Measurements from ENCODE around the gene CDC20. TPM values are rescaled to one million over a fixed set of nuclear protein-coding genes. Genes with fewer than 3 reads are reported as not detected.

The CDC20 gene
- total and polyA plus RNA-seq, 2 donors (not counting 1 experiment from before 2014, with no cell fraction given), result 16.7 to 24.1 TPM

DNA sequence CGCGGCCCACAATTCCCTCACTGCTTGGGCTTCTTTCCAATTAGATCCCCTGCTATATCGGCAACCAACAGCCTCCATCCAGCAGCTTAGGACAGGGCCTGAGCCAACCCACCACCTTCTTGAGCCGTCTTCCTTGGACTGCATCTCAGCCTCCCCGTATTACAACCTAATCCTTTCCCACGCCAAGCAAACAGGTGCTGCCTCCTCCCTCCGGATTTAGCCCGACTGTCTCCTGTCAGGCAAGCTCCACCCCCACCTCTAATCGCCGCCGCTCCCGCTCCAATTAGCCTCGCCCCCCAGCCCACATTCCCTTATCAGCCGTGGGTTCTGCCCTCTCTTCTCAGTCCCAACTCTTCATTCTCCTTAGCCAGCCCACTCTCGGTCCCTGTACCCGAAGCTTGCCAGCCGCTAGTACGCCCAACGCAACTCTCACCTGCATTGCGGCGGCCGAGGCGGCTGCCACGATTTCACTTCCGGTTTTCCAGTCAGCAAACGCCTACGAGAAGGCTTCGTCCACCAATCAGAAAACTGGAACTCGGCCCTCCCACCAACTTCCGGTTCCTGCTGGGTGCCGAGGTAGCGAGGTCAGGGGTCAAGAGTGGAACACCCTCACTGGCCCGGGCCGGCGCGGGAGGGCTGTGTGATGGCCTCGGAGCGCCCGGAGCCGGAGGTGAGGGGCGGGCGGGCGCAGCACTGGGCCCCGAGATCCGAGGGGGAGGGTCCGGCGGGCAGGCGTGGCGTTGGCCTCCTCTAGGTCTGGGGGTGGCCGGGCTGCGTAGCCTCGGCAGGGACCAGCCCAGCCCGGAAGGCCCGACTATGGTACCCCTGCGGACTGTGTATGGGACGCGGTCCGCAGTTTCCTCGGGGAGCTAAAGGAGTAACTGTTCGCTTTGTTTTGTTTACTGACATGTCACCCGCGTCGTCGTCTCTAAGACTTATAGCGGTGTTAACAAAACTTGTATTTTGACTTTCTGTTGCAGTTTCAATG is 30.8 kb downstream of the CDC20 start, which contains the start of the genes MED8 and SZT2:
Gene MED8 (minus strand): TSS at position 475 of the 988 bp plus-strand sequence. CDS start 36 bp downstream, at position 439.
Gene SZT2 (plus strand): TSS at position 574 of the 988 bp plus-strand sequence. CDS start 70 bp downstream, at position 644.
- Histone ChIP-seq H3K27ac (ENCODE audit: insufficient read depth, low read length) (peak within 1 kb of the TSS; percentile 85), H4K20me1 (ENCODE audit: control insufficient read depth, extremely low read depth, insufficient read depth, low read length) (no peaks in the 10 kb centered on the region), H3K27me3 (ENCODE audit: control insufficient read depth, insufficient read depth, low read length) (no peaks in the 10 kb centered on the region), H2AFZ (ENCODE audit: low read length) (peak within 1 kb of the TSS; percentile 86), H3K79me2 (ENCODE audit: control insufficient read depth, insufficient read depth, low read length) (peaks cover 45% of the 10 kb centered on the region), H3K4me3 (replicated peaks in 1 of 4; ENCODE audit: control extremely low read depth in 1 of 4, insufficient read depth in 1 of 4, low read depth in 3 of 4, low read length in 4 of 4) (peak within 1 kb of the TSS; percentile 56 to 96 (median 84)), H3K36me3 (ENCODE audit: control insufficient read depth, insufficient read depth, low read length) (peaks cover 12% of the 10 kb centered on the region), H3K4me2 (ENCODE audit: extremely low read depth, insufficient read depth, low read length) (peak within 1 kb of the TSS; percentile 93), H3K9me3 (ENCODE audit: control insufficient read depth, insufficient read depth, low read depth, low read length) (no peaks in the 10 kb centered on the region), H3K9ac (ENCODE audit: insufficient read depth, low read length) (peak within 1 kb of the TSS; percentile 71), H3K4me1 (ENCODE audit: control insufficient read depth, extremely low read depth, insufficient read depth, low read length) (peaks cover 6% of the 10 kb centered on the region)
- DNase-seq (ENCODE audit: low read depth in 2 of 2), result peak; percentile 89 to 95
- TF ChIP-seq, protein P1, sequence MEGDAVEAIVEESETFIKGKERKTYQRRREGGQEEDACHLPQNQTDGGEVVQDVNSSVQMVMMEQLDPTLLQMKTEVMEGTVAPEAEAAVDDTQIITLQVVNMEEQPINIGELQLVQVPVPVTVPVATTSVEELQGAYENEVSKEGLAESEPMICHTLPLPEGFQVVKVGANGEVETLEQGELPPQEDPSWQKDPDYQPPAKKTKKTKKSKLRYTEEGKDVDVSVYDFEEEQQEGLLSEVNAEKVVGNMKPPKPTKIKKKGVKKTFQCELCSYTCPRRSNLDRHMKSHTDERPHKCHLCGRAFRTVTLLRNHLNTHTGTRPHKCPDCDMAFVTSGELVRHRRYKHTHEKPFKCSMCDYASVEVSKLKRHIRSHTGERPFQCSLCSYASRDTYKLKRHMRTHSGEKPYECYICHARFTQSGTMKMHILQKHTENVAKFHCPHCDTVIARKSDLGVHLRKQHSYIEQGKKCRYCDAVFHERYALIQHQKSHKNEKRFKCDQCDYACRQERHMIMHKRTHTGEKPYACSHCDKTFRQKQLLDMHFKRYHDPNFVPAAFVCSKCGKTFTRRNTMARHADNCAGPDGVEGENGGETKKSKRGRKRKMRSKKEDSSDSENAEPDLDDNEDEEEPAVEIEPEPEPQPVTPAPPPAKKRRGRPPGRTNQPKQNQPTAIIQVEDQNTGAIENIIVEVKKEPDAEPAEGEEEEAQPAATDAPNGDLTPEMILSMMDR (conservative IDR thresholded peaks at IDR 0.05 in 1 of 2, IDR thresholded peaks at IDR 0.05 in 1 of 2; ENCODE audit: low read depth in 1 of 2, low read length in 2 of 2), result no peak

DNA sequence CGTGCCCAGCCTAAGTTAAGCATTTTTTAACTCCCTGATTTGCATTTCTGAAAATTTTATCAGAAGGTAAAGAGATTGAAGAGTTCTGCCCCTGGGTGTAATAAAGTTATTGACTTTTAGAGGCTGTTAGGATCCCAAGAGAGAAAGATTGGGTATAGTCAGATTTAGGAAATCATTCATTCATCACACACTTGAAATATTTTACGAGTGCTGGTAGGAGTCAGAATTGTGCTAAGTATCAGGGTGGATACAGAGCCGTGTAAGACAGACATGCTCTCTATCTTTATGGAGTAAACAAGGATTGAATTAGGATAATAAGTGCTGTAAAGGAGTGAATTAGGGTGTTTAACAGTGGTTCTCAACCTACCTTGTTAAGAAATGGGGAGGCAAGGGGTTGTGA is 33.9 kb downstream of the CDC20 start:
- Histone ChIP-seq H3K27ac (ENCODE audit: insufficient read depth, low read length) (no peak overlapping the region), H3K79me2 (ENCODE audit: control insufficient read depth, insufficient read depth, low read length) (peaks cover 36% of the 10 kb centered on the region), H3K4me2 (ENCODE audit: extremely low read depth, insufficient read depth, low read length) (no peak overlapping the region), H2AFZ (ENCODE audit: low read length) (no peak overlapping the region), H3K27me3 (ENCODE audit: control insufficient read depth, insufficient read depth, low read length) (no peaks in the 10 kb centered on the region), H3K4me1 (ENCODE audit: control insufficient read depth, extremely low read depth, insufficient read depth, low read length) (peaks cover 5% of the 10 kb centered on the region), H3K4me3 (replicated peaks in 1 of 4; ENCODE audit: control extremely low read depth in 1 of 4, insufficient read depth in 1 of 4, low read depth in 3 of 4, low read length in 4 of 4) (no peak overlapping the region), H3K36me3 (ENCODE audit: control insufficient read depth, insufficient read depth, low read length) (no peaks in the 10 kb centered on the region), H3K9me3 (ENCODE audit: control insufficient read depth, insufficient read depth, low read depth, low read length) (no peaks in the 10 kb centered on the region), H3K9ac (ENCODE audit: insufficient read depth, low read length) (no peak overlapping the region), H4K20me1 (ENCODE audit: control insufficient read depth, extremely low read depth, insufficient read depth, low read length) (no peaks in the 10 kb centered on the region)
- TF ChIP-seq, protein P1 (conservative IDR thresholded peaks at IDR 0.05 in 1 of 2, IDR thresholded peaks at IDR 0.05 in 1 of 2; ENCODE audit: low read depth in 1 of 2, low read length in 2 of 2), result no peak
- no peak for DNase-seq (ENCODE audit: low read depth in 2 of 2)

DNA sequence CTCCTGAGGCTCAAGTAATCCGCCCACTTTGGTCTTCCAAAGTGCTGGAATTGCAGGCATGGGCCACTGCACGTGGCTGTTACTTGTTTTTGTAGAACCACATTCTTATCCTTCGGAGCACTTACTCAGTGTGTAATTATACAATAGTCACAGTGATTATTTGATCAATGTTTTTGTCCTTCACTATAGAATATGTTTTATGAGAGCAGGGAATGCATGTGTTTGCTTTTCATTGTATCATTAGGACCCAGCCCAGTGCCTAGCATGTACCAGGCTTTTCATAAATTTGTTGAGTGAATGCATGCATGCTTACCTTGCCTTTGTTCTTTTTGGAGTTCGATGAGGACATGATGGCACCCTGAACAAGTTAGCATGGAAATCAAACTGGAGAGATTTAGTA is 36.7 kb downstream of the CDC20 start:
- no peak overlapping the region for H3K27ac ChIP-seq (ENCODE audit: insufficient read depth, low read length)
- H3K4me2 ChIP-seq (ENCODE audit: extremely low read depth, insufficient read depth, low read length), result no peak overlapping the region
- no peaks in the 10 kb centered on the region for H3K36me3 ChIP-seq (ENCODE audit: control insufficient read depth, insufficient read depth, low read length)
- no peak overlapping the region for H3K9ac ChIP-seq (ENCODE audit: insufficient read depth, low read length)
- no peak for DNase-seq (ENCODE audit: low read depth in 2 of 2)
- H4K20me1 ChIP-seq (ENCODE audit: control insufficient read depth, extremely low read depth, insufficient read depth, low read length), result no peaks in the 10 kb centered on the region
- H3K79me2 ChIP-seq (ENCODE audit: control insufficient read depth, insufficient read depth, low read length), result peaks cover 9% of the 10 kb centered on the region
- H3K9me3 ChIP-seq (ENCODE audit: control insufficient read depth, insufficient read depth, low read depth, low read length), result no peaks in the 10 kb centered on the region
- H2AFZ ChIP-seq (ENCODE audit: low read length), result no peak overlapping the region
- H3K27me3 ChIP-seq (ENCODE audit: control insufficient read depth, insufficient read depth, low read length), result no peaks in the 10 kb centered on the region
- no peak for TF ChIP-seq EZH2 (IDR thresholded peaks at IDR 0.05; ENCODE audit: low read length, missing control alignments)
- TF ChIP-seq, protein P1 (conservative IDR thresholded peaks at IDR 0.05 in 1 of 2, IDR thresholded peaks at IDR 0.05 in 1 of 2; ENCODE audit: low read depth in 1 of 2, low read length in 2 of 2), result no peak
- H3K4me3 ChIP-seq (replicated peaks in 1 of 4; ENCODE audit: control extremely low read depth in 1 of 4, insufficient read depth in 1 of 4, low read depth in 3 of 4, low read length in 4 of 4), result no peak overlapping the region
- H3K4me1 ChIP-seq (ENCODE audit: control insufficient read depth, extremely low read depth, insufficient read depth, low read length), result no peaks in the 10 kb centered on the region

Data from fibroblast of lung (primary cell).